PC-3 (cell line): ENCODE data around the gene TMEM213. TPM values are rescaled to one million over a fixed set of nuclear protein-coding genes. Genes with fewer than 3 reads are reported as not detected.

Source experiments
- ATAC-seq: fragments of 200-7000 bp; cut with Tn5 transposase; 2 replicates; pipeline ENCODE4 v1.9.1; 2020; ENCODE audit warnings: mild to moderate bottlenecking, moderate library complexity
- BruUV-seq: library from RNA; stranded (reverse); fragments of 400-500 nt; replicated peaks from 2 replicates; lab custom pipeline; 2021; lab: Mats Ljungman, UMichigan
- CTCF ChIA-PET: fragments of 300-600 bp; sonication (Branson Sonifier 250); formaldehyde crosslinking; loops from one replicate; lab custom pipeline; 2022; ENCODE audit warnings: antibody characterized with exemption; lab: Charles Lee
- POLR2A ChIA-PET: fragments of 300-600 bp; sonication (Branson Sonifier 250); formaldehyde crosslinking; loops from one replicate; lab custom pipeline; 2022; ENCODE audit warnings: antibody characterized with exemption; ENCODE audit not compliant: unreplicated experiment; lab: Charles Lee
- DNase-seq: peaks from one replicate; pipeline ENCODE4 v3.0.0-alpha.2; 2015
- H2AFZ ChIP-seq: fragments of 300-600 bp; sonication (generic); 2 replicates; pipeline ENCODE4 v1.6.0; 2016; ENCODE audit warnings: antibody characterized with exemption, low read length
- H3F3A ChIP-seq: fragments of 300-600 bp; sonication (generic); one replicate; pipeline ENCODE4 v1.6.0; 2017; ENCODE audit warnings: antibody characterized with exemption, low read length, control low read depth, mild to moderate bottlenecking; ENCODE audit not compliant: unreplicated experiment
- H3K27ac ChIP-seq: fragments of 300-600 bp; sonication (generic); 2 replicates; pipeline ENCODE4 v1.5.1; 2016; ENCODE audit warnings: mild to moderate bottlenecking, low read length
- H3K27me3 ChIP-seq: fragments of 300-600 bp; sonication (generic); 2 replicates; pipeline ENCODE4 v1.6.1; 2016; ENCODE audit warnings: low read length, mixed read lengths
- H3K36me3 ChIP-seq: fragments of 300-600 bp; sonication (generic); 2 replicates; pipeline ENCODE4 v1.6.1; 2016; ENCODE audit warnings: low read depth, mixed run types, low read length, mixed read lengths
- H3K4me1 ChIP-seq: fragments of 300-600 bp; sonication (generic); 2 replicates; pipeline ENCODE4 v1.5.1; 2016; ENCODE audit warnings: low read length; ENCODE audit not compliant: insufficient read depth
- H3K4me2 ChIP-seq: fragments of 300-600 bp; sonication (generic); 2 replicates; pipeline ENCODE4 v1.6.0; 2016; ENCODE audit warnings: low read length
- H3K4me3 ChIP-seq: fragments of 300-600 bp; sonication (generic); 2 replicates; pipeline ENCODE4 v1.5.1; 2016; ENCODE audit warnings: mild to moderate bottlenecking, low read length, mixed read lengths
- H3K79me2 ChIP-seq: fragments of 300-600 bp; sonication (generic); 2 replicates; pipeline ENCODE4 v1.6.1; 2017; ENCODE audit warnings: low read length, mixed read lengths
- H3K9ac ChIP-seq: fragments of 300-600 bp; sonication (generic); 2 replicates; pipeline ENCODE4 v1.6.0; 2016; ENCODE audit warnings: mild to moderate bottlenecking, low read length
- H3K9me2 ChIP-seq: fragments of 300-600 bp; sonication (generic); replicated peaks from 2 replicates; pipeline ENCODE4 v1.6.1; 2016; ENCODE audit warnings: mixed run types, low read length, mixed read lengths
- H3K9me3 ChIP-seq: fragments of 300-600 bp; sonication (generic); 2 replicates; pipeline ENCODE4 v1.6.1; 2016; ENCODE audit warnings: low read length, mixed read lengths
- H4K20me1 ChIP-seq: fragments of 300-600 bp; sonication (generic); 2 replicates; pipeline ENCODE4 v1.6.1; 2016; ENCODE audit warnings: low read length, mixed read lengths
- EZH2 ChIP-seq: fragments of 300-600 bp; sonication (generic); IDR thresholded peaks from one replicate; pipeline ENCODE4 v1.6.1; 2017; ENCODE audit warnings: antibody characterized with exemption, mild to moderate bottlenecking, low read length; ENCODE audit not compliant: unreplicated experiment
- EZH2phosphoT487 ChIP-seq: fragments of 300-600 bp; sonication (generic); IDR thresholded peaks from 2 replicates; pipeline ENCODE4 v1.6.1; 2018; ENCODE audit warnings: mild to moderate bottlenecking, antibody characterized with exemption, low read length, borderline replicate concordance
- intact Hi-C: fragments of 100-400 bp; cut with micrococcal nuclease; formaldehyde crosslinking; loops from 2 replicates; pipeline ENCODE4 v1.9.0; 2023
- total RNA-seq: library from RNA; depleted of rRNA; stranded (reverse); fragments of >200 nt; gene quantifications from 2 replicates; pipeline ENCODE4 v1.2.3, GENCODE V29; 2014
- TF ChIP-seq, protein P1 (sequence below): fragments of 300-600 bp; sonication (generic); conservative IDR thresholded peaks from 2 replicates; pipeline ENCODE4 v1.5.1; 2017; ENCODE audit warnings: antibody characterized with exemption, low read depth, mild to moderate bottlenecking, low read length

The TMEM213 gene
- total RNA-seq, 1 experiment from 2014 or later = not detected

DNA sequence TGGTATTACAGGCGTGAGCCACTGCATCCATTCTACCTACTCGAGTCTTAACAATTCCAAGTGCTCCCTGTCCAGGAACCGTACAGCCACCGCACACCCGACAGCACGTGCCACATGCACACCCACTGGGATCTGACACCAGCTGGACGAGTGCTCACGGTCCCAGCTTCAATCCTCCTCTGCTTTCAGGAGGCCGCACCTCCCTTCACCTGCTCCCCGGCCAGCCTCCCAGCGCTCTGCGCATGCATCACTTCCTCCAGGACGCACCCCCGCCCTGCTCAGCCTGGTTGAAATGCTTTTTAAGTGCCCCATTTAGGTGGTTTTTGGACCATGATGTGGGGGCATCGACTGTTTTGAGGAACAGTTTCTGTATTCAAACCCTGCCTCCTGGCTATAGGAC lies 47.3 kb upstream of the TMEM213 start:
- Histone ChIP-seq H3F3A (no peaks in the 10 kb centered on the region), H3K27ac (no peak overlapping the region), H3K4me2 (no peak overlapping the region), H3K4me3 (no peak overlapping the region), H3K9ac (no peak overlapping the region), H3K4me1 (peaks cover 29% of the 10 kb centered on the region), H3K79me2 (no peaks in the 10 kb centered on the region), H3K9me2 (no peaks in the 10 kb centered on the region), H3K36me3 (no peaks in the 10 kb centered on the region), H2AFZ (no peak overlapping the region), H4K20me1 (no peaks in the 10 kb centered on the region), H3K27me3 (no peaks in the 10 kb centered on the region), H3K9me3 (no peaks in the 10 kb centered on the region)
- DNase-seq (no peak), ATAC-seq (no peak)
- ChIA-PET POLR2A (no interaction called here), CTCF (no interaction called here)
- intact Hi-C loops = loop anchor here (5.0 kb wide), 1 partner anchor 232 kb away; the partner anchor contains the start of gene KIAA1549
- no TSS peak for BruUV-seq
- no peak for TF ChIP-seq EZH2phosphoT487
- TF ChIP-seq, protein P1, sequence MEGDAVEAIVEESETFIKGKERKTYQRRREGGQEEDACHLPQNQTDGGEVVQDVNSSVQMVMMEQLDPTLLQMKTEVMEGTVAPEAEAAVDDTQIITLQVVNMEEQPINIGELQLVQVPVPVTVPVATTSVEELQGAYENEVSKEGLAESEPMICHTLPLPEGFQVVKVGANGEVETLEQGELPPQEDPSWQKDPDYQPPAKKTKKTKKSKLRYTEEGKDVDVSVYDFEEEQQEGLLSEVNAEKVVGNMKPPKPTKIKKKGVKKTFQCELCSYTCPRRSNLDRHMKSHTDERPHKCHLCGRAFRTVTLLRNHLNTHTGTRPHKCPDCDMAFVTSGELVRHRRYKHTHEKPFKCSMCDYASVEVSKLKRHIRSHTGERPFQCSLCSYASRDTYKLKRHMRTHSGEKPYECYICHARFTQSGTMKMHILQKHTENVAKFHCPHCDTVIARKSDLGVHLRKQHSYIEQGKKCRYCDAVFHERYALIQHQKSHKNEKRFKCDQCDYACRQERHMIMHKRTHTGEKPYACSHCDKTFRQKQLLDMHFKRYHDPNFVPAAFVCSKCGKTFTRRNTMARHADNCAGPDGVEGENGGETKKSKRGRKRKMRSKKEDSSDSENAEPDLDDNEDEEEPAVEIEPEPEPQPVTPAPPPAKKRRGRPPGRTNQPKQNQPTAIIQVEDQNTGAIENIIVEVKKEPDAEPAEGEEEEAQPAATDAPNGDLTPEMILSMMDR = no peak

DNA sequence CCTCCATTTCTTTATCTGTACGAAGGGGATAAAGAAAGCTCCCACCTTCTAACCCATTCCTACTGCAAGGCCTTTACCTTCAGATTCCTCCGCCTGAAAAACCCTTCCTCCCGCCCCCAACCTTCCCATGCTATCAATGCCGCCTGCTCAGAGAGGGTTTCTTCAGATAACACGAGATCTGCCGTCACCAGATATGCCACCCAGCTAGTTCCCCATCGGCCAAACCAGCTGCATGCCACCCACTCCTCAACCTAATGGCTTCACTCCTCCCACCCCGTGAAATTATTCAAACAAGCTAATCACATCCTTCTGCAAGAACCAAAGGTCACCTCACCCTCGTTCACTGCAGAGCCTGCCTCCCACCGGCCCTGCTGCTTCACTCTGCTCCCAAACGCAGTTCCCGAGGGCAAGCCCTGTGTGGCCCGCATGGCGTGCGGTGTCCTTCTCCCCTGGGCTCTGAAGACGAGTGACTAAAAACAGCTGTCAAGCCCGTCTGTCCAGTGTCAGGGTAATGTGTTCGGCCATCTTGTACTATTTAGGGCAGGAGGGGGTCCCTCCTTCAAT lies 46.8 kb upstream of the TMEM213 start:
- H4K20me1 ChIP-seq = no peaks in the 10 kb centered on the region
- intact Hi-C loops = loop anchor here (5.0 kb wide), 1 partner anchor 231 kb away; the partner anchor contains the start of gene KIAA1549
- ATAC-seq = no peak
- no peaks in the 10 kb centered on the region for H3K79me2 ChIP-seq
- H3K9me3 ChIP-seq = no peaks in the 10 kb centered on the region
- H3K27me3 ChIP-seq = no peaks in the 10 kb centered on the region
- no peak overlapping the region for H2AFZ ChIP-seq
- POLR2A ChIA-PET = no interaction called here
- H3K9me2 ChIP-seq = no peaks in the 10 kb centered on the region
- BruUV-seq = no TSS peak
- no peak overlapping the region for H3K27ac ChIP-seq
- H3F3A ChIP-seq = no peaks in the 10 kb centered on the region
- H3K4me3 ChIP-seq = no peak overlapping the region
- DNase-seq = no peak
- no peak overlapping the region for H3K4me2 ChIP-seq
- CTCF ChIA-PET = no interaction called here
- no peak overlapping the region for H3K9ac ChIP-seq
- TF ChIP-seq, protein P1 = no peak
- TF ChIP-seq EZH2 (no peak), EZH2phosphoT487 (no peak)
- H3K4me1 ChIP-seq = peaks cover 34% of the 10 kb centered on the region
- H3K36me3 ChIP-seq = no peaks in the 10 kb centered on the region

DNA sequence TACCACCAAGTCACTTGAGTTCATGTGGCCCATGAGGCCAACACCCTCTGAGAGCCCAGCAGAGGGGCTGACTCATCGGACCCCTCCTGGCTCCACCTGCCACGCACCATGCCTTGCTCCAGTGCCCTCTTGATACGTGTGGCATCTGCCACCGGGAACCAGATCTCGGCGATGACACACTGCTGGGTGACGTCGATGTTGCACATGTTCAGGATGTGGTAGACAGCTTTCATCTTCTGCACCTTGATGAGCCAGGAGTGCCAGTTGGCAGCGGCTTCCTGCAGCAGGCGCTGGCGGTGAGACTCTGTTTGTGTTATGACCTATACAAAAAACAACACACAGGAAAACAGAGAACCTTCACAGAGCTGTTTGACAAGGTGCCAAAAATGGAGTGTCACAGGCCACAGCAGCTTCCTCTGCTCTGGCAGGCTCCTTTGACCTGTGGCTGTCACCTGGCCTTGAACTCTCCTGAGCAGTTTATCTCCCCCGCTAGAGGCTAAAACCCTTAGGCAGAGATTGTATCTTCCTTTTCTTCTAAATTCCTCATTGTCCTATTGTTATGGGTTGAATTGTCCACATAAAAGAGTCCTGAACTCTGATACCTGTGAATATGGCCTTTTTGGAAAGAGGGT lies 45.2 kb upstream of the TMEM213 start:
- intact Hi-C loops = loop anchor here (2.0 to 5.0 kb wide), 2 partner anchors 76 to 230 kb away; partner anchors contain the start of gene KIAA1549
- TF ChIP-seq, protein P1 = no peak
- TF ChIP-seq EZH2phosphoT487 = peak; percentile 96
- Histone ChIP-seq H3K27ac (peak overlapping the region; percentile 81), H4K20me1 (no peaks in the 10 kb centered on the region), H3K79me2 (no peaks in the 10 kb centered on the region), H3K4me3 (no peak overlapping the region), H3F3A (no peaks in the 10 kb centered on the region), H3K9me2 (no peaks in the 10 kb centered on the region), H3K4me1 (peaks cover 50% of the 10 kb centered on the region), H2AFZ (no peak overlapping the region), H3K9ac (peak overlapping the region; percentile 54), H3K4me2 (peak overlapping the region; percentile 19; the same call in 1 of the 2 replicates), H3K9me3 (no peaks in the 10 kb centered on the region), H3K27me3 (no peaks in the 10 kb centered on the region), H3K36me3 (no peaks in the 10 kb centered on the region)
- ChIA-PET POLR2A (no interaction called here), CTCF (interaction anchor here (0.5 kb wide), 1 partner anchor 112 kb away, joined by 3 read pairs; no protein-coding TSS in a partner anchor)
- BruUV-seq = no TSS peak
- DNase-seq (peak; percentile 98), ATAC-seq (peak; percentile 82)
